Measurements from ENCODE around the gene GIPC3. TPM values are rescaled to one million over a fixed set of nuclear protein-coding genes. Genes with fewer than 3 reads are reported as not detected.

Gene GIPC3, protein sequence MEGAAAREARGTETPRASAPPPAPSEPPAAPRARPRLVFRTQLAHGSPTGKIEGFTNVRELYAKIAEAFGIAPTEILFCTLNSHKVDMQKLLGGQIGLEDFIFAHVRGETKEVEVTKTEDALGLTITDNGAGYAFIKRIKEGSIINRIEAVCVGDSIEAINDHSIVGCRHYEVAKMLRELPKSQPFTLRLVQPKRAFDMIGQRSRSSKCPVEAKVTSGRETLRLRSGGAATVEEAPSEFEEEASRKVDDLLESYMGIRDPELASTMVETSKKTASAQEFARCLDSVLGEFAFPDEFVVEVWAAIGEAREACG
- total RNA-seq: under 0.01 TPM

DNA sequence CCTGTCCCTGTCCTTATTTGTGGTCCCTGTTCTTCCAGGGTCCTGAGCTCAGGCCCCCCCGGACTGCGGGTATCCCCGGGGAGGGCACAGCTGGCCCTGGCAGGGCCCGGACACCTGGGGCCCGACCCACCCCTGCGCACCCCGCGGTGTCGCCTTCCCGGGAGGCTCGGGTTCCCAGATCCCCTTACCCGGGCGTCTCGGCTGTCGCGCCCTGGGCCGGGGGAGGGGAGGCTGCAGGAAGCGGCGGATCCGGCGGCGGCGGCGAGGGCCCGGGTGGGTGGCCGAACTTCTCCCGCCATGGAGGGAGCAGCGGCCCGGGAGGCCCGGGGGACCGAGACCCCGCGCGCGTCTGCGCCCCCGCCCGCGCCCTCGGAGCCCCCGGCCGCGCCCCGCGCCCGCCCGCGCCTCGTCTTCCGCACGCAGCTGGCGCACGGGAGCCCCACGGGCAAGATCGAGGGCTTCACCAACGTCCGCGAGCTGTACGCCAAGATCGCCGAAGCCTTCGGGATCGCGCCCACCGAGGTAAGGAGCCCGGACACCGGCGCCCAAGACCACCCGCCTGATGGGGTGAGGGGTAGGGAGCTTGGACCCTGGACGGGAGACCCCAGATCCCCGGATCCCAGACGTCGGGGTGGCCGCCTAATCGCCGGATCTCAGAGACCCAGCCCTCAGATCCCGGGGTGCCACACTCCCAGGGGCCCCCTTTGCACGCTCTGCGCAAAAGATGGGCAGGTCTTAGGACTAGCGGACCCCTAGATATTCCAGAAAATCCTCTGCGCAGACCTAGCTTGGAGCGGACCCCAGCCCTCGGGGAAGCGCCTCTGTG lies at the start of gene GIPC3:
TSS of gene GIPC3 (plus strand) at position 178 of the 826 bp plus-strand sequence. CDS start at position 298, 120 bp downstream.

DNA sequence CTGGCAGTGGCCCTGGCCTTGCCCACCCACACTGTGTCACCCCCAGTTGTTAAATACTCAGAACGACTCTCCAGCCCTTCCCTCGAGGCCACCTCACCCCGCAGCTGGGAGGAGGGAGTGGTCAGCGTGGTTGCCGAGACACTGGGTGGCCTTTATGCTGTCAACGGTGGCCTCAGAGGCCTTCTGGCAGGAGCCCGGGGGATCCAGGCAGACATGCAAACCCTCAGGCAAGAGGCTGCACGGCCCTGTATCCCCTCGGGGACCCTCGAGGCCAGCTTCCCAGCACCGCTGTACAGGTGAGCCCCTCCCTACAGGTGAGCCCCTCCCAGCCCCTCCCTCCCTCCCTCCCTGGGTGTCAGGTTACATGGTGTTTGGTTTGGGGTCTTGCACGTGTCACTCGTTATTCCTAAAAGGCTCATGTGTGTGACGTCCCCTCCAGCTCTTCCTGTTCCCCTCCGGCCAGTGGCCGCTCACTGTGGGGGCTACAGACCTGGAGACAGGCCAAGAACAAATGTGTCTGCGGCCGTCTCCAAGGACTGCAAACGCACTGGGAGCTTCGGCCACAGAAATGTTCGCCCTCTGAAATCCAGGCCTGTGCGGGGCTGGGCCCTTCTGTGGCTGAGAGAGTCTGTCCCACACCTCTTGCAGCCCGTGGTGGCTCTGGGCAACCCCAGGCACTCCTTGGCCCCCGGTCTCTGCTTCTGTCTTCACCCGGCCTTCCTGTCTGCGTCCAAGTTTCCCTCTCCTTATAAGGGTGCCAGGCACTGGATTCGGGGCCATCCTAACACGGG lies 46.1 kb upstream of the GIPC3 start, which contains the start of gene TEKTIP1:
TSS of gene TEKTIP1 (plus strand) at position 210 of the 791 bp plus-strand sequence. CDS start at position 214, 4 bp downstream.

DNA sequence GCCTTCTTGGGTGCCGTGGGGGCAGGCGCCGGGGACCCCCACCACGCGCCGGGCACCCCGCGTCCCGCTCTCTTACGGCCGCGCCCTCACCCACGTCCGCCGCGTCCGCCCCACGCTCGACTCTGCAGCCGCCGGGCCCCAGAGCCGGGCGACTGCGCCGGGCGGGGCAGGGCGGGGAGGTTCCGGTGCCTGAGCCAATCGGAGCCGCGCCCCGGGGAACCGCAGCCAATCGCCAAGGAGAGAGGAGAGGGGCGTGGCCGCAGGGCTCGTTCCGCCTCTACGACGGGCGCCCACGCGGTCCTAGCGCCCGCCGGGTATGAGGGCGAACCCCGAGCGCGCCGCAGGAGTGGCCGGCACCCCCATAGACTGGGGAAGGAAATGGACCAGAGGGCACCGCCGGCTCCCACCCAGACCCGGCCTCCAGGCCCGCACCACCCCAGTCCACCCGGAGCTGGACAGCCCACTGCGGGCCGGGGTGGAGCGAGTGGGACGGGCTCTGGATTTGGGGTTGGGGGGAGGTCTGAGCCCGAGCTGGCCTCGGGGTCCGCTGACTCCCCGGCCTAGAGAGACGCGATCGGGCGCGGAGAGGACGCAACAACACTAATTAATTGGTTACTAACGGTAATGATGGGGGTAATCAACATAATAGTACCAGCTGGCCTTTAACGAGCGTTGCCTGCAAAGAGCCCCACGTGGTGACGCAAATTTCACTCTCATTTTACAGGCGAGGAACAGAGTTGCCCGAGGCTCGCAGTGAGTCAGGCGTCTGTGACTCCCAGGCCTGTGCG lies 27.6 kb upstream of the GIPC3 start, which contains the start of gene MFSD12:
TSS of gene MFSD12 (minus strand) at position 126 of the 788 bp plus-strand sequence. CDS start 183 bp downstream, outside the sequence.

DNA sequence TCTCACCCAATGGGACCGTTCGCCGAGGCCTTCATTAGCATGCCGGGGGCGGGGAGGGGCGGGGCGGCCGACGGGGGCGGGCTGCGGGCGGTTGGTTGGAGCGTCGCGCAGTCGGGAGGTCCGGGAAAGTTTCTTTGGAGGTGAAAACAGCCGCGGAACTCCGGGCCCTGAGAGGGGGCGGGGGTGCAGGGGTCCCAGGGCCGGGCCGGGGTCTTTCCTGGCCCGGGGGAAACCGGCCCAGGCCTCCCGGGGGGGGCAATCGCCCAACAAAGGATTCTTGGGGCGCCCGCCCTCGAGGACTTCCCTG lies 12.5 kb upstream of the GIPC3 start, which contains the start of gene HMG20B:
TSS of gene HMG20B (plus strand) at position 90 of the 307 bp plus-strand sequence. CDS start 366 bp downstream, outside the sequence.

DNA sequence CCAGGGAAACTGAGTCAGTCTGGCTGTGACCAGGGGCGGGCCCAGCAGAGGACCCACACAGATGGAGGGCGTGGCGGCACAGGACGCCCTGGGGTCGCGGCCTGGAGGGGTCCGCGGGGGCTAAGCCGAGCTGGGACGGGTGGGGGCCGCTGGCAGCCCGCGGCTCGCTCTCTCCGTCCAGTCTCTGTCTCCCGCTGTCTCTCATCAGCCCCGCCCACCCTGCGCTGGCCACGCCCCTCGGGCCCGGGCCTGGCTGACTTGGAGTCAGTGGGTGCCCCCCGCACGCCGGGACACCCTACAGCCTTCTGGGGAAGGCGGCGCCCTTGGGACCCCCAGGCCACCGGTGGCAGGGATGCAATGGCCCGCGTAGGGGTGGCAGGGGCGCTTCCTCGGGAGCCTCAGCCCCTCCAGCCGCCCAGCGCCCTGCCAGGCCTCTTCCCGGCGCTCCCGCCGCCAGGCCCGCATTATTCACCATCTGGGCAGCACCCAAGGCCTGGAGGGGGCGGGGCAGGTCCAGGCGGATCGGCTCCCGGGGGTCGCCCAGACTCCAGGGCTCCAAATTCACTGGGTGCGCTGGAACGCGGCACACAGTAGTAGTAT lies 21.5 kb downstream of the GIPC3 start, which contains the start of gene TBXA2R:
TSS of gene TBXA2R (minus strand) at position 186 of the 600 bp plus-strand sequence. CDS start 6,241 bp downstream, outside the sequence.

DNA sequence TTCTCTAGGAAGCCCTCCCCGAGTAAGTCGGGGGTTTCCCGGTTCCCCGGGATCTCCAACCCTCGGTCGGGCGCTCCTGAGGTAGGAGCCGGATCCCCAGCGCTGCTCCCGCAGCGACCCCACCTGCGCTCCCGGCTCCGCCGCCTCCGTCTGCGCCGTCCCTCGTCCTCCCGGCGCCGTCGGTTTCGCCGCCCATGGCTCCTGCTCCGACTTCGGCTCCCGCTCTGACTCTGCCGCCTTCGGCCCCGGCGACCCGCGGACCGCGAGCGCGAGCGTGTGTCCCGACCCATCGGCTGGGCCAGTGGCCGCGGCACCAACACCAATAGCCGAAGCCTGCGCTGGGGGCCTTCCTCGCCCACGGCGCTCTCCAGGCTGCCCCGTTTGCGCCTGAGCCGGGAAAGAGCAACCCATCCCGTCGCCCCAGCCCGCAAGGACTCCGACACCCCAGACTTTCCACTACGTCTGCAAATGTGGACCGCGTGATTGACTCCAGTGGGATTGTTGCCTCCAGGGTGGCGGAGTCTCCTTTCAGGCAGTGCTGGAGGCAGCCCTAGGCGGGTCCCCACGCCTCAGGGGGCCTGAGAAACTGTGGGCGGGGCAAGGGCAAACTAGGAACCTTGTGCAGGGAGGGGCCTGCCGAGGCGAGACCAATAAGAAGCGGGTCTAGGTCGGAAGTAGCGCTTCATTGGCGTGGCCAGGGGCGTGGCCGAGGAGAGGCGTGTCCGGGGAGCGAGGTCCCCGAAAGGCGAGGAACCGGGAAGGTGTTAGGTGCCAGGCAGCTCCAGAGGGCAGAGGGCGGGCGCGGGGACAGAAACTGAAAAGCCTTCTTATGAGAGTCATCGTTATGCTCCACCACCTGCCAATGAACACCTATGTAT lies 41.4 kb downstream of the GIPC3 start, which contains the start of gene CACTIN:
TSS of gene CACTIN (minus strand) at position 318 of the 878 bp plus-strand sequence. CDS start at position 290, 28 bp downstream.

Small RNA genes within 50 kb of the gene (small RNA-seq; reads per million reads assigned to genes)
- not detected for gene AC005786.1 (ENCODE audit: low replicate concordance)

Other genes starting within 250 kb of the GIPC3 start
- gene NFIC, start 218.9 kb upstream of the GIPC3 start, total RNA-seq: 10.0 TPM
- gene SMIM24, start 105.0 kb upstream of the GIPC3 start, total RNA-seq: not detected
- gene SMIM44, start 102.0 kb upstream of the GIPC3 start, total RNA-seq: not detected
- gene DOHH, start 84.8 kb upstream of the GIPC3 start, total RNA-seq: 9.1 TPM
- gene FZR1, start 79.2 kb upstream of the GIPC3 start, total RNA-seq: 62.0 TPM
- not detected for gene TEKTIP1, start 46.3 kb upstream of the GIPC3 start, total RNA-seq
- 42.9 TPM for gene MFSD12, start 27.9 kb upstream of the GIPC3 start, total RNA-seq
- gene HMG20B, start 12.5 kb upstream of the GIPC3 start, total RNA-seq: 11.0 TPM
- gene TBXA2R, start 21.4 kb downstream of the GIPC3 start, total RNA-seq: 0.63 TPM
- 26.6 TPM for gene CACTIN, start 41.3 kb downstream of the GIPC3 start, total RNA-seq
- gene PIP5K1C, start 115.0 kb downstream of the GIPC3 start, total RNA-seq: 32.9 TPM
- not detected for gene TJP3, start 122.9 kb downstream of the GIPC3 start, total RNA-seq
- gene APBA3, start 176.2 kb downstream of the GIPC3 start, total RNA-seq: 25.4 TPM
- gene MRPL54, start 177.2 kb downstream of the GIPC3 start, total RNA-seq: 14.7 TPM
- gene RAX2, start 186.8 kb downstream of the GIPC3 start, total RNA-seq: not detected
- 19.7 TPM for gene MATK, start 200.9 kb downstream of the GIPC3 start, total RNA-seq